Cardiac muscle cell (in vitro differentiated cells and primary cell): Measurements from ENCODE around the gene CPXM2. TPM values are rescaled to one million over a fixed set of nuclear protein-coding genes. Genes with fewer than 3 reads are reported as not detected.
A peak's percentile ranks its signal among the peaks of the same experiment; 100 is the strongest.

ENCODE experiments used
- DNase-seq, 2 donors: peaks; one replicate each; pipeline versions ENCODE4 v3.0.0 to v3.0.0-alpha.2; 2010 to 2017; ENCODE audit warnings: low read depth in 1 of 2, low spot score in 1 of 2
- H3K27ac ChIP-seq: fragments of 200-600 bp; sonication (generic); 2 replicates; pipeline ENCODE4 v1.5.1; 2016
- H3K27me3 ChIP-seq: fragments of 200-600 bp; sonication (generic); 2 replicates; pipeline ENCODE4 v1.6.0; 2016; ENCODE audit warnings: control low read depth
- H3K36me3 ChIP-seq: fragments of 200-600 bp; sonication (generic); 2 replicates; pipeline ENCODE4 v1.5.1; 2016; ENCODE audit warnings: control low read depth
- H3K4me1 ChIP-seq: fragments of 200-600 bp; sonication (generic); 2 replicates; pipeline ENCODE4 v1.8.1; 2017; ENCODE audit warnings: low read depth, mild to moderate bottlenecking, mixed run types
- H3K4me3 ChIP-seq: fragments of 200-600 bp; sonication (generic); 2 replicates; pipeline ENCODE4 v1.5.1; 2016; ENCODE audit warnings: mild to moderate bottlenecking
- H3K9me3 ChIP-seq: fragments of 200-600 bp; sonication (generic); 2 replicates; pipeline ENCODE4 v1.5.1; 2017; ENCODE audit warnings: low read depth, mild to moderate bottlenecking, control low read depth
- CTCF ChIP-seq: IDR thresholded peaks from 2 replicates; pipeline ENCODE4 v1.5.1; 2012; ENCODE audit warnings: low read depth, mild to moderate bottlenecking, low read length
- polyA plus RNA-seq: library from polyadenylated mRNA; unstranded; fragments of >200 nt; fragmentation: Nextera tagmentation; extraction: Ambion mirVana; gene quantifications from 2 replicates; pipeline ENCODE4 v1.2.1, GENCODE V29; 2016
- total RNA-seq: library from RNA; depleted of rRNA; stranded (reverse); fragments of >200 nt; gene quantifications from 2 replicates; pipeline ENCODE4 v1.2.3, GENCODE V29; 2016

Gene CPXM2
- total and polyA plus RNA-seq, 2 experiments from 2014 or later: 0.39 to 1.3 TPM

GRCh38 chr10:123934846-123935245 is 43.2 kb upstream of the CPXM2 start:
- Histone ChIP-seq H3K27me3 (no peaks in the 10 kb centered on the region), H3K36me3 (no peaks in the 10 kb centered on the region), H3K27ac (no peak overlapping the region), H3K9me3 (no peaks in the 10 kb centered on the region), H3K4me1 (no peaks in the 10 kb centered on the region), H3K4me3 (no peak overlapping the region)
- no peak for DNase-seq
- no peak for TF ChIP-seq CTCF

- Histone ChIP-seq H3K27ac (no peak overlapping the region), H3K36me3 (no peaks in the 10 kb centered on the region), H3K27me3 (no peaks in the 10 kb centered on the region), H3K4me1 (no peaks in the 10 kb centered on the region), H3K4me3 (no peak overlapping the region), H3K9me3 (no peaks in the 10 kb centered on the region)
- no peak for TF ChIP-seq CTCF
- peak in 1 of 2 donors; percentile 45 for DNase-seq
Measured at GRCh38 chr10:123930340-123931001, 38.9 kb upstream of the CPXM2 start.

GRCh38 chr10:123929791-123930190 is 38.2 kb upstream of the CPXM2 start:
- no peaks in the 10 kb centered on the region for H3K27me3 ChIP-seq
- H3K27ac ChIP-seq: no peak overlapping the region
- H3K4me3 ChIP-seq: no peak overlapping the region
- no peak for TF ChIP-seq CTCF
- no peaks in the 10 kb centered on the region for H3K4me1 ChIP-seq
- H3K36me3 ChIP-seq: no peaks in the 10 kb centered on the region
- no peak for DNase-seq
- no peaks in the 10 kb centered on the region for H3K9me3 ChIP-seq

- H3K4me1 ChIP-seq: no peaks in the 10 kb centered on the region
Measured at GRCh38 chr10:123928427-123928826, 36.8 kb upstream of the CPXM2 start.

GRCh38 chr10:123926401-123927264 is 35.0 kb upstream of the CPXM2 start:
- Histone ChIP-seq H3K27ac (no peak overlapping the region), H3K36me3 (no peaks in the 10 kb centered on the region), H3K4me1 (no peaks in the 10 kb centered on the region), H3K27me3 (peaks cover 7% of the 10 kb centered on the region), H3K4me3 (no peak overlapping the region), H3K9me3 (no peaks in the 10 kb centered on the region)
- DNase-seq: peak in 1 of 2 donors; percentile 9
- TF ChIP-seq CTCF: no peak

More at GRCh38 chr10:123928427-123928826, 36.8 kb upstream of the CPXM2 start:
- H3K36me3 ChIP-seq: no peaks in the 10 kb centered on the region
- H3K27me3 ChIP-seq: no peaks in the 10 kb centered on the region
- no peak overlapping the region for H3K27ac ChIP-seq
- DNase-seq: no peak
- no peak for TF ChIP-seq CTCF
- no peak overlapping the region for H3K4me3 ChIP-seq
- no peaks in the 10 kb centered on the region for H3K9me3 ChIP-seq
